Germinal center (tissue), 1 donor: ENCODE results near the gene SPRYD7.
"Not testable (repeated sequence)": the region's sequence is repeated elsewhere in the genome, so short reads cannot be mapped to it uniquely, and the experiment has no call there.

Experiments used
- DNase-seq: peaks from one replicate; pipeline ENCODE4 v3.0.0; 2012; ENCODE audit warnings: mixed read lengths, low spot score

Gene SPRYD7

GRCh38 chr13:49936075-49936967 lies at the start of gene SPRYD7:
SPRYD7 (minus strand) TSS chr13:49936340; CDS start chr13:49936235, 105 bp downstream.
- DNase-seq, result peak; percentile 93

DNA sequence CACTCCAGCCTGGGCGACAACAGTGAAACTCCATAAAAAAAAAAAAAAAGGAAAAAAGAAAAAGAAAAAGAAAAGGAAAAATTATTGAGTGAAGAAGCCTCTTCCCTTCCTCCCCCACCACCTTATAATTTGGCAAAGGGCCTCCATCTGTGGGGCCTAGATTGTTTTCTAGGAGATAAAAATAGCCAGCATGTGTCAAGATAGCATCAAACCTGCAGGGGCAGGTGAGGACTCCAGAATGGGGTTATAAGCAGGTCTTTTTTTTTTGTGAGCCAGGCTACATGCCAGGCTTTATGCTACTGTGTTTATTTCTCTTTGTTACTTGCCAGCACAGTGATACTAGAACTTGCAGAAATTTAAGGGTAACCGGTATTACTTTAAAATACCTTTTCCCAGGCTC lies 49.0 kb upstream of the SPRYD7 start:
- no peak for DNase-seq

- no peak for DNase-seq
Measured at GRCh38 chr13:49980266-49980665, 44.1 kb upstream of the SPRYD7 start.

DNA sequence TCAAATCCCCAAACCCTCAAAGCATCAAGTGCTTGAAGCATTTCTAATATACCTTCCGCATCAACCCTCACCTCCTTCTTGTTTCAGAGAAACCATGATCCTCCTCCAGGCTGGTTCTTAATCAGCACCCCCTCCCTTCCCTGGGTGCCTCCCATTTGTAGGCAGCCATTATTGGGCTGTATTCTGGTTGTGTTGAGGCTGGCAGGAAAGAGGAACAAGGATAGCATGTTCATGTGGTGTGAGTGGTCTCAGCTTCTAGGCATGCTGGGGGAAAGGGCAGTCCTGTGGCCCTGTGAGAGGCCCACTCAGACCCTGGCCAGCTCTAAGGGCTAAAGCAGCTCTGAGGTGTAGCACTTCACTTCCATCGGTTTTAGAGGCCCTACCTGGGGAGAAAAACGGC lies 41.9 kb upstream of the SPRYD7 start:
- no peak for DNase-seq

DNA sequence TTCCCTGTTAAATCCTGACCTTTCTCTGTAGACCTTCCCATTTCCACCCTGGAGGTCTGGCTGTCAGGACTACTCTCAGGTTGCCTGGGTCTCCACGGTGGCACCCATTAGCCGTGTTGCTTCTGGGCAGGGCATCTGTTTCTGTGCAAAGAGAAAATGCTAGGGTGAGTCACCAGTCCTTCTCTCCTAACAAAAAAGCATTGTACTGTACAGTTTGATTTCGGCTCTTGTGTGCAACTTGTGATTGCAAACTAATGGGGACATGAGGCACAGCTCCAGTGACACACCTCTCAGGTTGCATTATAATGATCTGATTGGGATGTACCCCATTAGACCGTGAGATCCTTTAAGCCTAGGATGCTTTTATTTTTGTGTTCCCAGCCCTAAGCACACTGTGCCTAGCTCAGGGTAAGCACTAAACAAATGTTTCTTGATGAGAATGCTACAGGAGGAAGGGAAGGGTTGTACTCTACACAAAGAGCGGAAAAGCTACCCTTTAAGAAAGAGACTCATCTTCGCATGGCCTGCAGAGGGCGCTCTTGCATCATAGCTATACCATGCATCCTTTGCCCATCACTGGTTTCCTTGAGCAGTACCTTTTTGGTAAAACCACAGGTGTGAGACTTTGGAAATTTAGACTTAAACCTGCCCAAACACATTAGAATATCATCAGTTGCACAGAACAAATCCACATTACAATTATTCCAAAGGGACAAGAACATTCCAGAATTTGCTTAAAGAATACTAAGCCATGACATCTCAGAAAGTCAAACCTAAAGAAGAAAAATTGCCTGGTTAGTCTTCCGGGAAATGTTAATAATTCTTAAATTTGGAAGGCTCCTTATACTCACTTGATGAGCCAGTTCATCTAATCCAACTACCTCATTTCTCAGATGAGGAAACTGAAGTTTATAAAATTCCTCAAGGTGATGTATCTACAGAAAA lies 40.4 kb upstream of the SPRYD7 start:
- DNase-seq, result peak; percentile 72

DNA sequence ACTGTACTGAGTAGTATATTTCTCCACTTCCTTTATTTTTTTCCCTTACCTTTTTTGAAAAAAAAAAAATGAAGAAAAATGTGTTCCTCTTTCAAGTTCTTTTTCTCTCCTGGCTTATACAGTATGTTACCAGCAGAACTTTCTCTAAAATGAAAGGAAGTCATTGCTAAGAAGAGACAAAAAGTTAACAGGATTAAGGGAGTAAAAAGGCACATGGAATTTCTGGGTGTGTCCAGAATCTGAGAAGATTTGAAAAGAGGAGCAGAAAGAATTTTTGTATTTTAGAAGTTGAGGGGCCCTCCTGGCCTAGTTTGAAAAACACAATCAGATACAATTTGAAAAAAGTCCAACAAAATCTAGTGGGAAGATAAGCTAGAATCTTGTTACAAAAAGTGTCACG lies 39.7 kb upstream of the SPRYD7 start:
- no peak for DNase-seq

GRCh38 chr13:49972709-49973108 lies 36.6 kb upstream of the SPRYD7 start:
- no peak for DNase-seq

DNA sequence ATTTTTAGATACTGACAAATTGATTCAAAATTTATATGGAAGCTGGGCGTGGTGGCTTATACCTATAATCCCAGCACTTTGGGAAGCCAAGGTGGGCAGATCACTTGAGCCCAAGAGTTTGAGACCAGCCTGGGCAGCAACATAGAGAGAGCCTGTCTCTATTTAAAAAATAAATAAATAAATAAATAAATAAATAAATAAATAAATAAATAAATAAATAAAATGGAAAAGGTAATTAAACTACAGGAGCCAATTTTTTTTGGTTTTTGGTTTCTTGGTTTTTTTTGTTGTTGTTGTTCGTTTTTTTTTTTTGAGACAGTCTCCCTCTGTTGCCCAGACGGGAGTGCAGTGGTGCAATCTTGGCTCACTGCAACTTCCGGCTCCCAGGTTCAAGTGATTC lies 31.3 kb upstream of the SPRYD7 start:
- DNase-seq, result no peak

DNA sequence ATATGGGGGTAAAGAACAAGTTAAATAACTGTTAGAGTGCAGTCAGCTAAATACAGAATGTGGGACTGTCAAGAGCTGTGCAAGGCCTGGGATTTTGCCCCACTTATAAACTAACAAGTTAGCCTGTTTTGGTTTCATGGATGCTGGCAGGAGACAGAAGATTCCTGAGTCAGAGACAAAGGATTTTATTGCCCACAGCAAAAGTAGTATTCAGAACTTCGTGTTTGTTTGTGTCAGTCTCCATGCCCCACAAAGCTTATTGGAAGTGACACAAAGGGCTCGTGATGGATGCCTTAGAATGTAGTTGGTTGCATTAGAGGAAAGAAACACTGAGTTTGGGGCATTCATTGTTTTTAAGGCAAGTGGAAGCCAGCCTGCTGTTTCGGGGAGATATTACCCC lies 22.2 kb upstream of the SPRYD7 start:
- DNase-seq, result no peak

- no peak for DNase-seq
Measured at GRCh38 chr13:49956131-49956530, 20.0 kb upstream of the SPRYD7 start.

DNA sequence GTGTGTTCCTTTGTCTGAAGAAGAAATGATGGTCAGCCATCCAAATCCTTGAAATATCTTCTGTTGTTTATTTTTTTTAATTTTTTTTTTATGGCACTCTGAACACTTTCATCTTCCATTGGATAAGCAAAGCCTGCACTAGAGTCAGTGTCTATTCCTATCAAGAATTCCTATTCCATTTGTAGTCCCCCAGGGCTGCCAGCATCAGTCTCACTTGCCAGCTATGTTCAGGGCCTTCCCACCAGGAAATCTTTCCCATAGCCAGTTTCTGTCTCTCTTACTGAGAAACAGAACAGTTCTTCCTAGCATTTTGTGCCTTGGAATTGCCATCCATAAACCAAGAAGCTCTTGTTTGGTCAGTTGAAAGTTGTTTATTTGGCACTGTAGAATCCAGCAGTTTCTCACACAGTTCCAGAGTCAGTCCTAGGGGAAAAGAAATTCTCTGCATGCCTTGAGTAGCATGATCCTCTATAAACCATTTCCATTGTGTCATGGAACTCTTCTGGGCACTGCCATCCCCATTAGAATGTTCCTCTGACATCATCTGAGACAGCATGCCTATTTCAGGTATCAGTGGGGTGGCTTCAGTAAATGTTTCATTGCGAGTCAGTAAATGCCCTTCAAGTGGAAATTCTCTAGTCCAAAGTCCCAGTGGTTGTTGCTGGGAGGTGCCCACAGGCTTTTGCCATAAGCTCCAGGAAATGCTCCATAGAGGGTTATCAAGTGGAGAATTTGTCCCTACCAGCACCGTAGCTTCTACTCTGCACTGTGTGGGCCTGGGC lies 18.7 kb upstream of the SPRYD7 start:
- DNase-seq, result no peak

DNA sequence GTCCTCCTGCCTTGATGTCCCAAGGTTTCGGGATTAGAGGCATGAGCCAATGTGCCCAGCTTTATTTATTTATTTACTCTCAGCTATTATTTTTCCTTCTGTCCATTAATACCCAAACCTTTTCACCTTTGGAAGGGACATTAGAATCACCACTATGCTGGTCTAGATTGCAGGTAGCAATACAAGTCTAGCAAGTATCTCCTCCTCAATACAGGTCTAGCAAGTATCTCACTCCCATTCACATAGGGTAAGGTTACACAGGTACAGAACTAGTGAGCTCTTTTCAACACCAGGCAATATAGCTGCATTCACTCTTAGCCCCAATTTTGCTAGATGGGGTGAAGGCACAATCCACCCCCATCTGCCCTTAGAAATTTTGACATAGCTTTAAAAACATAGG lies 17.4 kb upstream of the SPRYD7 start:
- DNase-seq, result no peak

GRCh38 chr13:49951754-49952535 lies 15.8 kb upstream of the SPRYD7 start:
- DNase-seq, result no peak

GRCh38 chr13:49948777-49949270 lies 12.7 kb upstream of the SPRYD7 start:
- not testable (repeated sequence) for DNase-seq

- DNase-seq, result no peak
Measured at GRCh38 chr13:49939321-49939720, 3.2 kb upstream of the SPRYD7 start.

DNA sequence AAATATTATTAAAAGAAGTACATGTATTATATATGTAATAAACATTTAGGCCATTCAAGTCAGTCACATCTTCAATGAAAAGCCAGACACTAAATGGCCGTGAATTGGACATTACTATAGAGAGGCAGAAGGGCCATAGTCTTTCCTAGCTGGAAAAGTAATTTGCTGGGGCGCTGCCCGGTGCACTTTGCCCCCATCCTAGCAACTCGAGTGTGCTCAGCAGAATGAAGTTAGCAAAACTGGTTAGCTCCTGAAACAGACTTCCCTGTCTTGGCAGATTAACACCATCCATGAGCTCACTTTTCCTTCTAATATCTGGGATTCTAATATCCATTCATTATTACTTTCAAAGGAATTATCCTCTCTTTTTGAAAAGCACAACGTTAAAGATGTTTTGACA lies 2.8 kb upstream of the SPRYD7 start:
- DNase-seq, result no peak

- no peak for DNase-seq
Measured at GRCh38 chr13:49938314-49938713, 2.2 kb upstream of the SPRYD7 start.

DNA sequence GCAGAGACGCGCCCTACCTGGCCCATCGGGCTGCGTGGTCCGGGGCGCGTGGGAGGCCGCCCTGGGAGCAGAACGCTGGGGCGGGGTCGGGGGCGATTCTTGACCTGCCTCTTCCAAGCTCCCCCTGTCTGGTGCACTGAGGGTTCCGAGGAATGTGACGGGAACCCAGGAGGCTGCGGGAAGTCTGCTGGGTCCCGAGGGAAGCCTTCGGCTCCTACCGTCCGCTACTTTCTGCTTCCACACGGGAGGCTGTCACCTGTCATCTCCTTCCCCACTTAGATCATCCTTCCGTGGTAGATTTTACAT lies 781 bp upstream of the SPRYD7 start:
- no peak for DNase-seq

- peak; percentile 18 for DNase-seq
Measured at GRCh38 chr13:49935171-49936074, 717 bp downstream of the SPRYD7 start.

DNA sequence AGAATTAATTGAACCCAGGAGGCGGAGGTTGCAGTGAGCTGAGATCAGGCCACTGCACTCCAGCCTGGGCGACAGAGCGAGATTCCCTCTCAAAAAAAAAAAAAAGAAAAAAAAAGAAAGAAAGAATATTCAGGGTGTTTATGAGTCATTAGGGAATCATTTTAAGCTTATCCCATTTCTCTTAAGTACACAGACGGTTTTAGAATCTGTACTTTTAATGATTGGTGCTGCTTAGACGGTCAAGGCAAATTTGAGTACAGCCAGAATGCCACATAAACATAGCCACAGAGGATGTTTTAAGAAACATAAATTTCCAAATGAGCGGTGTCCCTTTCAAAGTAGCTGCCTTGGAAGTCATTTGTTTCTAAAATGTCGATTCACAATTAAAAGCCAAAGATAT lies 2.6 kb downstream of the SPRYD7 start:
- DNase-seq, result no peak
